Prostate gland (tissue), 2 donors: ENCODE results near the gene PARP14.

ENCODE experiments used
- POLR2A ChIP-seq: fragments of 450-650 bp; IDR thresholded peaks from one replicate; pipeline ENCODE4 v1.6.1; 2016; ENCODE audit warnings: antibody characterized with exemption, mild to moderate bottlenecking
- POLR2AphosphoS5 ChIP-seq: sonication (generic); formaldehyde crosslinking; IDR thresholded peaks from one replicate; pipeline ENCODE4 v1.6.1; 2017; ENCODE audit warnings: antibody characterized with exemption
- TF ChIP-seq, protein P1 (sequence below), 4 experiments: fragments of 200-600 bp in 2 of 4; fragments of 450-650 bp in 2 of 4; sonication (generic) in 2 of 4; IDR thresholded peaks; 1 replicate in 3 of 4; 2 replicates in 1 of 4; pipeline ENCODE4 v1.5.1; 2016 to 2019; ENCODE audit warnings: antibody characterized with exemption in 4 of 4, mild to moderate bottlenecking in 2 of 4, moderate library complexity in 2 of 4

DNA sequence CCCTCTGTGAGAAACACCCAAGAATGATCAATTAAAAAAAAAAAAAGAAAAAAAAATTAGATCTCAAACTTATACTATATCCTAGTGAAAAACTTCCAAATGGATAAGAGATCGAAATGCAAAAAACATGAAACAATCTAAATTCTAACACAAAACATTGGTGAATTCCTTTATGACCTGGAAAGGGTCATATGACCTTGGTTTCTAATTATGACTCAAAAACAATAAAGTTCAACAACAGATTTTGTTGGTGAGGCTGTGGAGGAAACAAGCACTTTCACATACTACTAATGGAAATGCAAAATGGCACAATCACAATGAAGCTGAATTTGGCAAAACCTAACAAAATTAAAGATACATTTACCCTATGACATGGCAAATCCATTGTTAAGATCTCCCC lies 67.7 kb downstream of the PARP14 start:
- no peak for TF ChIP-seq POLR2A
- TF ChIP-seq, protein P1, sequence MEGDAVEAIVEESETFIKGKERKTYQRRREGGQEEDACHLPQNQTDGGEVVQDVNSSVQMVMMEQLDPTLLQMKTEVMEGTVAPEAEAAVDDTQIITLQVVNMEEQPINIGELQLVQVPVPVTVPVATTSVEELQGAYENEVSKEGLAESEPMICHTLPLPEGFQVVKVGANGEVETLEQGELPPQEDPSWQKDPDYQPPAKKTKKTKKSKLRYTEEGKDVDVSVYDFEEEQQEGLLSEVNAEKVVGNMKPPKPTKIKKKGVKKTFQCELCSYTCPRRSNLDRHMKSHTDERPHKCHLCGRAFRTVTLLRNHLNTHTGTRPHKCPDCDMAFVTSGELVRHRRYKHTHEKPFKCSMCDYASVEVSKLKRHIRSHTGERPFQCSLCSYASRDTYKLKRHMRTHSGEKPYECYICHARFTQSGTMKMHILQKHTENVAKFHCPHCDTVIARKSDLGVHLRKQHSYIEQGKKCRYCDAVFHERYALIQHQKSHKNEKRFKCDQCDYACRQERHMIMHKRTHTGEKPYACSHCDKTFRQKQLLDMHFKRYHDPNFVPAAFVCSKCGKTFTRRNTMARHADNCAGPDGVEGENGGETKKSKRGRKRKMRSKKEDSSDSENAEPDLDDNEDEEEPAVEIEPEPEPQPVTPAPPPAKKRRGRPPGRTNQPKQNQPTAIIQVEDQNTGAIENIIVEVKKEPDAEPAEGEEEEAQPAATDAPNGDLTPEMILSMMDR (IDR thresholded peaks at IDR 0.05) = no peak
- no peak for TF ChIP-seq POLR2AphosphoS5
